ENCODE measurements around the gene CNKSR3. TPM values are rescaled to one million over a fixed set of nuclear protein-coding genes. Genes with fewer than 3 reads are reported as not detected.
A peak's percentile ranks its signal among the peaks of the same experiment; 100 is the strongest.

CNKSR3 gene
- total RNA-seq, 2 donors from 2014 or later = 16.6 to 18.8 TPM

GRCh38 chr6:154408891-154409500 lies 101.5 kb downstream of the CNKSR3 start:
- no peak for DNase-seq
- intact Hi-C loops (cut with DNase I) = no loop called here
- ATAC-seq = peak; percentile 37 to 44

- intact Hi-C loops (cut with DNase I) = no loop called here
- no peak for ATAC-seq
Observed at GRCh38 chr6:154407440-154407839, 103.0 kb downstream of the CNKSR3 start.

GRCh38 chr6:154406869-154407268 lies 103.6 kb downstream of the CNKSR3 start:
- intact Hi-C loops (cut with DNase I) = no loop called here

More at GRCh38 chr6:154407440-154407839, 103.0 kb downstream of the CNKSR3 start:
- DNase-seq = no peak

GRCh38 chr6:154406301-154406700 lies 104.2 kb downstream of the CNKSR3 start:
- no peak for DNase-seq
- intact Hi-C loops (cut with DNase I) = no loop called here
- no peak for ATAC-seq

More at GRCh38 chr6:154406869-154407268, 103.6 kb downstream of the CNKSR3 start:
- DNase-seq (no peak), ATAC-seq (no peak)

GRCh38 chr6:154404791-154405400 lies 105.6 kb downstream of the CNKSR3 start:
- intact Hi-C loops (cut with DNase I) = no loop called here
- peak in 1 of 2 donors; percentile 9 for ATAC-seq
- DNase-seq = no peak

DNA sequence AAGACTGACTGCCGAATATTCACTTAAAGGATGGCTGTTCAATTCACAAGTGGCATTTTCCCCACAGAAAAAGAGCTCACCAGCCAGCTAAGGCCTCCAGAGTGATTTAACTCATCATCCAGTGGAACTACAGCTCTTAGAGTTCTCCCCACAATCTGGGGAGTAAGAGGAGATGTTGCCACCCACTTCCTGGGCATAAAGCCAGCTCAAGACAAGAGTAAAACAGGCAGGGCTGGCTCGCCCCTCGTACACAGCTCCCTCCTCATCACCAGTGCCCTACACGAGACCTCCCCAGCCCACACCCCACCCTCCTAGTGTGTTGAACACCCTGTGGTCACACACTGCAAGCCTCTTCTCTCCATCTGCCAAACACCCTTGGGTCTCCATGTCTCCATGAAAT lies 106.7 kb downstream of the CNKSR3 start:
- DNase-seq (peak; percentile 31), ATAC-seq (peak; percentile 72 to 80)
- intact Hi-C loops (cut with DNase I) = no loop called here

DNA sequence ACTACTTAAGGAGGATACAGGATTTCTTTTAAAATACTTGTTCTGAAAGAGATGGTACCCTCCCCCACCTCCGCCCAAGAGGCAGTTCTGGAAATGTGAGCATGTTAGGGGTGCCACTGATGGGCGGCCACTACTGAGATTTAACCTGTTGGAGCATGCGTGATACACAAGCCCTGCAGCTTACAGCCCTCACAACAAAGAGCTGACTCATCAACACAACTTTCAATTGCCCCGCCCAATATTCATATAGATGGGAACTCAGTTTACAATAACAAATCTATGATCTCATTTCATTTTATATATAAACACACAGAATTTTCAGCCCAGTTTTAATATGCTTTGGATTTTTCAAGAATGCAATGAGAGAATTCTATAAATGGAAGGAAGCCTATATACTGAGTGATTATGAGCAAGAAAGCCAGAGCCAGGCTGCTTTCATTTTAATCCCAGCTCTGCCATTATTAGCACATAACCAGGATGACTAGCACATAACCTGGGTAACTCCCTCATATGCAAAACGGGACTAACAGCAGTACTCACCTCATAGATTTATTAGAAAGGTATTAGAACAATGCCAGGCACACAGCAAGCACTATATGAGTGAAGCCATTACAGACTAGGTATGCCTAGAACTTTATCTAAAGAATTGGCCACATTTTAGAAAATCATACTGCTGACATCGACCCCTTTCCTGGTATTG lies 108.3 kb downstream of the CNKSR3 start:
- intact Hi-C loops (cut with DNase I) = no loop called here
- DNase-seq (no peak), ATAC-seq (no peak)

DNA sequence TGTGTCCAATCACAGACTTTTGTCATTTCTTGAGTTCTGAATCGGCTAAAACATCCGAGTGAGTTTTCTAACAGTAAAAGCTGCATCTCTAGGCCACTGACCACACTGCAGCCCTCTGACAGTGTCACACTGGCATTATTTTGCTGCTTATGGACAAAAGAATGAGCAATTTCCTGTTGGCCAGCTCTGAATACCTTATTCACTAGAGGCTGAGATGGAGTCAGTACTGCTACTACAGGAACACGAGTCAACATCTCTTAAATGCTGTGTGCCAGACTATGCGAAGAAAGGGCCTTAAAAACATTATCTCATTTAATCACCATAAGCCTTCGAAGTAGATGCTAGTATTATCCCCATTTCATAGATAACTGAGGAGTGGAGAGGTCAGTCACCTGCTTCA lies 111.4 kb downstream of the CNKSR3 start:
- intact Hi-C loops (cut with DNase I) = no loop called here
- DNase-seq = no peak
- ATAC-seq = no peak

GRCh38 chr6:154397491-154398195 lies 112.8 kb downstream of the CNKSR3 start:
- intact Hi-C loops (cut with DNase I) = no loop called here
- DNase-seq (no peak), ATAC-seq (no peak)

DNA sequence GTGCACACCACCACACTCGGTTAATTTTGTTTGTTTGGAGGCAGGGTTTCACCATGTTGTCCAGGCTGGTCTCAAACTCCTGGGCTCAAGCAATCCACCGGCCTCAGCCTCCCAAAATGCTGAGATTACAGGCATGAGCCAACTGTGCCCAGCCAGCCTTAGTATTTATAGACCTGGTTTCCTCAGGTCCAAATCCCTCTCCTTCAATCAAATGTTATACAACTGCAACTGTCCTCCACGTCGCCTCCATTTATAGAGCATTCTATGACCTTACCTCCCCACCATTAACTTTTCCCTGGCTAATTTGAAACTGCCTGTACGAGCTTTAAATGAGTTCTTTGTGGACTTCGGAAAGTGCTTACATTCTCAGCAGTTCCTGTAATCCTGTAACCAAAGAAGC lies 114.6 kb downstream of the CNKSR3 start:
- ATAC-seq (no peak), DNase-seq (no peak)
- intact Hi-C loops (cut with DNase I) = no loop called here

- intact Hi-C loops (cut with DNase I) = no loop called here
Observed at GRCh38 chr6:154395316-154395715, 115.2 kb downstream of the CNKSR3 start.

GRCh38 chr6:154394571-154394970 lies 115.9 kb downstream of the CNKSR3 start:
- intact Hi-C loops (cut with DNase I) = no loop called here
- DNase-seq = no peak
- ATAC-seq = no peak

More at GRCh38 chr6:154395316-154395715, 115.2 kb downstream of the CNKSR3 start:
- ATAC-seq = no peak
- DNase-seq = no peak

DNA sequence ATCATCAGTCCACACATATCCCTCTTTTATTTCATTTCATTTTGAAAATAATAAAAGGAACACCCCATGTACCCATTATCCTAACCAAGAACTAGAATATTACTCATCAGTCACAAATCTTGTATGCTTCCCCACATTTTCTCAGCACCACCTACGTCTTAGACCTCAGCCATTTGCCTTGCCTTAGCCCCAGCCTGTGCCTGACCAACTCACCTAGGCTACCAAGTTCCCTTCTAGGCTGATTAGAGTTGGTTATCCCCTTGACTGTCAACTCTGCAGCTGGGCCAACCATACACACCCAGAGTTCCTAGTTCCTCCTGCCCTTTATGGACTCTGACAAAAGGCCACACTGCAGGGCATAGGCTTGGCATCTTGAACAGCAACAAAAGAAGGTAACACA lies 120.5 kb downstream of the CNKSR3 start:
- intact Hi-C loops (cut with DNase I) = no loop called here
- no peak for ATAC-seq
- no peak for DNase-seq

DNA sequence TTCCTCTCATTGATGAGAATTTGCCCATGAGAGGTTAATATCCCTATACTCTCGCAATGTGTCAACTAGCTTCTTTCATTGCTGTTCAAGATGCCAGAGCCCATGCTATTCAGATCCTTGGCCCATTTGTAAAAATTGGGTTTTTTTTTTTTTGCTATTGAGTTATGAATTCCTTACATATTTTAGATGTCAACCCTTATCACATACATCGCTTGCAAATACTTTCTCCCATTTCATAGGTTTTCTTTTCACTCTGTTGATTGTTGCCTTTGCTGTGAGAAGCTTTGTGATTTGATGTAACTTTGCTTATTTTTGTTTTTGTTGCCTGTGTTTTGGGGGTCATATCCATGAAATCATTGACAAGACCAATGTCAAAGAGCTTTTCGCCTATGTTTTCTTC lies 121.7 kb downstream of the CNKSR3 start:
- intact Hi-C loops (cut with DNase I) = no loop called here
- ATAC-seq (no peak), DNase-seq (no peak)

DNA sequence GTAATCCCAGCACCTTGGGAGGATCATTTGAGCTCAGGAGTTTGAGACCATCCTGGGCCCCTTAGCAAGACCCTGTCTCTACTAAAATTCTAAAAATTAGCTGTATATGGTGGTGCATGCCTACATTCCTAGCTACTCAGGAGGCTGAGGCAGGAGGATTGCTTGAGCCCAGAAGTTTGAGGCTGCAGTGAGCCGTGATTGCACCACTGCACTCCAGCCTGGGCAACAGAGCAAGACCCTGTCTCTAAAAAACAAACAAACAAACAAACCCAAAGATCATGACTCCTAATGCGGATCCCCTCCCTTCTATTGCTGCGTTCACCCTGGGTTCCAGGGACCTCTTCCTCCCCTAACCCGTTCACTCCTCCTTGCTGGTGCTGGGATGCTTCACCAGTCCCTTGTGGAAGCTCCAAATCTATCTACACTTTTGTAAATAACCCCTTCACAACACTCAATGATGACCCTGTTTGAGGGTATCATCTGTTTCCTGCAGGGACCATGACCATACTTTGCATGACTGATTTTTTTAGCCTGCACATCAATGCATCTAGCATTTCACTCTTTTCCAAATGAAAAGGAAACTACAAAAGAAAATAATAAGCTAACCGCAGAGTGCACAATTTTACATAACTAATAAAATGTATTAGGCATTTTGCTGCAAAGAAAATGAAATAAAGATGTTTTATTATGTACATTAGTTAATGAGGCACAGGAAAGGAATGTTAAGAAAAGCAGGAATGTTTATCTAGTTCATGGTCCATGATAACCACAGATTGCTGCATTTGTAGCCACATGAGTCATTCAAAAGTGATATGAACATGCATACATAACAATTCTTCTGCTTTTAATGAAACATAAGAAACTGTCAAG lies 123.4 kb downstream of the CNKSR3 start:
- DNase-seq = no peak
- peak in 1 of 2 donors; percentile 68 for ATAC-seq
- intact Hi-C loops (cut with DNase I) = no loop called here

GRCh38 chr6:154384191-154384590 lies 126.3 kb downstream of the CNKSR3 start:
- no peak for ATAC-seq
- no peak for DNase-seq
- intact Hi-C loops (cut with DNase I) = no loop called here

- intact Hi-C loops (cut with DNase I) = no loop called here
- DNase-seq (no peak), ATAC-seq (peak in 1 of 2 donors; percentile 35)
Observed at GRCh38 chr6:154383273-154383672, 127.2 kb downstream of the CNKSR3 start.

DNA sequence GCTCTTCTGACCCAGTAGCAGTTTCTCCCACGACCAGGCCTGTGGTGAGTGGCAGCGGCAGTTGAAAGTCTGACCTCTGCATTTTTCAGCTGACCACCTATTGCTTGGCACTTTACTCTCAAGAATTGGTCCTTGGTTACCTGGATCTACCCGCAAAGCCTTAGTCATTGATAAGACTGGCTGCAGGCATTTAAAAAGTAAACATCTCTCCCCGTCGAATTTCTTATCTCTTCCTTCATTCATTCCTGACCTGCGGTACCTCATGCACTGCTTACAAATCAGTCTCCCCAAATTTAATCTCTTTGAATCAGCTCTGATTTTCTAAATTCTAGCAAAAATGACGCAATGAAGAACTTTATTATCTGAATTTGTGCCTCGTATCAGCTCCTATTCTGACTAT lies 127.7 kb downstream of the CNKSR3 start:
- ATAC-seq (peak in 1 of 2 donors; percentile 80), DNase-seq (no peak)
- intact Hi-C loops (cut with DNase I) = no loop called here

DNA sequence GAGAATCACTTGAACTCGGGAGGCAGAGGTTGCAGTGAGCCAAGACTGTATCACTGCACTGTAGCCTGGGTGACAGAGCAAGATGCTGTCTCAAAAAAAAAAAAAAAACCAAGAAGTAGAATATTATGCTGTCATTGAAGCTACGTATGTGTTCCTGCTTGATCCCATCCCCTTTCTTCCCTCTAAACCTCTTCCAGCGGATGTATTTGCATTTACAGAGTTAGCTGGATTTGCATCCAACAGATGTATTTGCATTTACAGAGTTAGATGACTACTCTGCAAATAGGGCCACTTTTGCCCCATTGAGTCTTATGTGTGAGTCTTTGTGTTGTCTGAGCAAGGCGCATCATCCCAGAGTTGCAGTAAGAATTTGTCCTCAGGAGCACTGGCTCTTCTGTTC lies 128.9 kb downstream of the CNKSR3 start:
- ATAC-seq (no peak), DNase-seq (no peak)
- intact Hi-C loops (cut with DNase I) = no loop called here

Data from left cardiac atrium (tissue), 4 donors.